CD4-positive, alpha-beta T cell (primary cell): ENCODE measurements around the gene ANKRD6. TPM values are rescaled to one million over a fixed set of nuclear protein-coding genes. Genes with fewer than 3 reads are reported as not detected.

ENCODE experiments used
- ATAC-seq: fragments of 200-7000 bp; cut with Tn5 transposase; one replicate; pipeline ENCODE4 v1.10.0; 2022; ENCODE audit warnings: mild to moderate bottlenecking; ENCODE audit not compliant: poor library complexity
- CTCF ChIA-PET: fragments of 350-600 bp; sonication (Branson Sonifier 250); formaldehyde crosslinking; loops from one replicate; lab custom pipeline; 2021; ENCODE audit warnings: antibody characterized with exemption, inconsistent platforms; lab: Charles Lee
- POLR2A ChIA-PET: fragments of 350-600 bp; sonication (Branson Sonifier 250); formaldehyde crosslinking; loops from one replicate; lab custom pipeline; 2021; ENCODE audit warnings: antibody characterized with exemption, inconsistent platforms; lab: Charles Lee
- DNase-seq, 14 experiments: peaks; one replicate each; pipeline ENCODE4 v3.0.0-alpha.2; 2013 to 2020; ENCODE audit warnings: mixed read lengths in 2 of 14
- H3K27ac ChIP-seq, 2 donors: one replicate each; pipeline versions ENCODE4 v1.5.1 to v1.7.0; 2013; ENCODE audit warnings: low read length in 2 of 2, low read depth in 1 of 2, mild to moderate bottlenecking in 1 of 2
- H3K27me3 ChIP-seq, 2 experiments: 1 replicate in 1 of 2; 2 replicates in 1 of 2; pipeline versions ENCODE4 v1.6.1 to v1.7.0; 2013; ENCODE audit warnings: low read length in 2 of 2, control low read depth in 1 of 2, mild to moderate bottlenecking in 1 of 2, moderate library complexity in 1 of 2; ENCODE audit not compliant: insufficient read depth in 2 of 2, control insufficient read depth in 1 of 2
- H3K36me3 ChIP-seq: one replicate; pipeline ENCODE4 v1.6.1; 2013; ENCODE audit warnings: low read length, control low read depth; ENCODE audit not compliant: insufficient read depth
- H3K4me1 ChIP-seq: one replicate; pipeline ENCODE4 v1.6.1; 2013; ENCODE audit warnings: low read length, control low read depth; ENCODE audit not compliant: insufficient read depth
- H3K4me3 ChIP-seq: one replicate; pipeline ENCODE4 v1.5.1; 2013; ENCODE audit warnings: mild to moderate bottlenecking, low read length, moderate library complexity
- H3K9me3 ChIP-seq, 2 experiments: 1 replicate in 1 of 2; 2 replicates in 1 of 2; pipeline versions ENCODE4 v1.6.1 to v1.7.0; 2013; ENCODE audit warnings: low read length in 2 of 2, mild to moderate bottlenecking in 2 of 2, control low read depth in 1 of 2, moderate library complexity in 1 of 2; ENCODE audit not compliant: control insufficient read depth in 1 of 2, insufficient read depth in 1 of 2
- H3K27ac Mint-ChIP-seq: one replicate; pipeline ENCODE4 v1.8.0; 2020; ENCODE audit warnings: mixed read lengths
- H3K27me3 Mint-ChIP-seq: one replicate; pipeline ENCODE4 v1.8.0; 2021; ENCODE audit warnings: mixed read lengths
- H3K36me3 Mint-ChIP-seq: one replicate; pipeline ENCODE4 v1.8.0; 2021; ENCODE audit warnings: low read depth, mixed read lengths
- H3K4me1 Mint-ChIP-seq: one replicate; pipeline ENCODE4 v1.8.0; 2021; ENCODE audit warnings: low read depth, mixed read lengths
- H3K4me3 Mint-ChIP-seq: one replicate; pipeline ENCODE4 v1.8.0; 2020; ENCODE audit warnings: mild to moderate bottlenecking, mixed read lengths
- H3K9me3 Mint-ChIP-seq: one replicate; pipeline ENCODE4 v1.8.0; 2020; ENCODE audit warnings: mixed read lengths
- CTCF ChIP-seq: fragments of 200-600 bp; IDR thresholded peaks from one replicate; pipeline ENCODE4 v1.8.0; 2022; ENCODE audit warnings: antibody characterized with exemption, mild to moderate bottlenecking
- intact Hi-C, 2 experiments: fragments of 100-400 bp; cut with DNase I in 1 of 2; cut with micrococcal nuclease in 1 of 2; formaldehyde crosslinking; loops; one replicate each; pipeline versions ENCODE4 v1.15.1 to v1.9.0; 2023 to 2025; cut with DNase I, micrococcal nuclease
- total RNA-seq, 174 experiments: library from RNA in 2 of 174; stranded (reverse) in 2 of 174; gene quantifications; one replicate each; pipeline ENCODE4 v1.2.3 and lab custom pipeline; 2021 to 2026

The ANKRD6 gene
- total RNA-seq, 2 experiments from 2014 or later = 3.8 to 4.8 TPM

GRCh38 chr6:89649682-89650081 is 216.7 kb downstream of the ANKRD6 start:
- Mint-ChIP-seq H3K4me3 (no peak overlapping the region), H3K4me1 (no peaks in the 10 kb centered on the region), H3K36me3 (peaks cover 91% of the 10 kb centered on the region), H3K27ac (no peak overlapping the region), H3K9me3 (no peaks in the 10 kb centered on the region), H3K27me3 (no peaks in the 10 kb centered on the region)
- POLR2A ChIA-PET = no interaction called here
- no peak for TF ChIP-seq CTCF
- Histone ChIP-seq H3K9me3 (no peaks in the 10 kb centered on the region), H3K36me3 (peaks cover 85% of the 10 kb centered on the region), H3K27ac (no peak overlapping the region), H3K27me3 (no peaks in the 10 kb centered on the region), H3K4me3 (no peak overlapping the region), H3K4me1 (no peaks in the 10 kb centered on the region)
- intact Hi-C loops = no loop called here
- ATAC-seq (no peak), DNase-seq (no peak)
- CTCF ChIA-PET = no interaction called here

- Mint-ChIP-seq H3K4me1 (no peaks in the 10 kb centered on the region), H3K36me3 (peaks cover 93% of the 10 kb centered on the region)
- POLR2A ChIA-PET = no interaction called here
These were observed 217.6 kb downstream of the ANKRD6 start for GRCh38 chr6:89650579-89650978.

GRCh38 chr6:89655122-89655521 is 222.2 kb downstream of the ANKRD6 start:
- no peaks in the 10 kb centered on the region for H3K4me1 ChIP-seq
- TF ChIP-seq CTCF = no peak
- intact Hi-C loops = no loop called here
- no peak overlapping the region for H3K27ac ChIP-seq
- H3K4me3 ChIP-seq = no peak overlapping the region
- Mint-ChIP-seq H3K4me3 (no peak overlapping the region), H3K27ac (no peak overlapping the region), H3K36me3 (peaks cover 90% of the 10 kb centered on the region), H3K4me1 (no peaks in the 10 kb centered on the region), H3K27me3 (no peaks in the 10 kb centered on the region), H3K9me3 (no peaks in the 10 kb centered on the region)
- no peak for DNase-seq
- H3K36me3 ChIP-seq = peaks cover 82% of the 10 kb centered on the region
- H3K9me3 ChIP-seq = no peaks in the 10 kb centered on the region
- POLR2A ChIA-PET = no interaction called here
- no peaks in the 10 kb centered on the region for H3K27me3 ChIP-seq
- CTCF ChIA-PET = no interaction called here
- ATAC-seq = no peak

More at GRCh38 chr6:89650579-89650978, 217.6 kb downstream of the ANKRD6 start:
- no peak for ATAC-seq
- Histone ChIP-seq H3K4me3 (no peak overlapping the region), H3K9me3 (no peaks in the 10 kb centered on the region), H3K27ac (no peak overlapping the region), H3K27me3 (no peaks in the 10 kb centered on the region), H3K4me1 (no peaks in the 10 kb centered on the region), H3K36me3 (peaks cover 86% of the 10 kb centered on the region)
- TF ChIP-seq CTCF = no peak
- CTCF ChIA-PET = no interaction called here
- Mint-ChIP-seq H3K9me3 (no peaks in the 10 kb centered on the region), H3K27ac (no peak overlapping the region), H3K27me3 (no peaks in the 10 kb centered on the region), H3K4me3 (no peak overlapping the region)
- no peak for DNase-seq
- intact Hi-C loops = no loop called here
